ENCODE data around the gene HELZ. TPM values are rescaled to one million over a fixed set of nuclear protein-coding genes. Genes with fewer than 3 reads are reported as not detected.

The HELZ gene
- total and polyA plus RNA-seq, 2 of the 8 experiments (the other 6 are each of a cell fraction or from before 2014, with no cell fraction given), result 10.0 to 48.7 TPM

GRCh38 chr17:67151717-67152116, 93.3 kb downstream of the HELZ start (continued):
- TF ChIP-seq KDM4A (IDR thresholded peaks at IDR 0.05; ENCODE audit: low read depth, low read length, severe bottlenecking) (no peak), CTCF (IDR thresholded peaks at IDR 0.05; ENCODE audit: control extremely low read depth in 1 of 3, insufficient read depth in 1 of 3, low read depth in 1 of 3, low read length in 3 of 3) (no peak), FOSL1 (IDR thresholded peaks at IDR 0.05; ENCODE audit: insufficient read depth, low read depth, low read length) (no peak), PHF8 (conservative IDR thresholded peaks at IDR 0.05; ENCODE audit: low read depth, low read length) (no peak), SIRT6 (IDR thresholded peaks at IDR 0.05; ENCODE audit: low read length) (no peak), ATF2 (IDR thresholded peaks at IDR 0.05; ENCODE audit: low read length) (no peak), KDM1A (IDR thresholded peaks at IDR 0.05; ENCODE audit: borderline replicate concordance, low read length) (no peak), SIN3A (conservative IDR thresholded peaks at IDR 0.05 in 1 of 2, IDR thresholded peaks at IDR 0.05 in 1 of 2; ENCODE audit: low read depth in 1 of 2, low read length in 2 of 2) (no peak)
- TF ChIP-seq, protein P1, sequence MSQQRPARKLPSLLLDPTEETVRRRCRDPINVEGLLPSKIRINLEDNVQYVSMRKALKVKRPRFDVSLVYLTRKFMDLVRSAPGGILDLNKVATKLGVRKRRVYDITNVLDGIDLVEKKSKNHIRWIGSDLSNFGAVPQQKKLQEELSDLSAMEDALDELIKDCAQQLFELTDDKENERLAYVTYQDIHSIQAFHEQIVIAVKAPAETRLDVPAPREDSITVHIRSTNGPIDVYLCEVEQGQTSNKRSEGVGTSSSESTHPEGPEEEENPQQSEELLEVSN (IDR thresholded peaks at IDR 0.05), result no peak
